ENCODE results near the gene PTS.

The PTS gene

GRCh38 chr11:112221274-112221835 lies 4.9 kb upstream of the PTS start:
- in situ Hi-C loops (cut with MboI; ENCODE audit: low sequenced_read_pairs): no loop called here

- in situ Hi-C loops (cut with MboI; ENCODE audit: low sequenced_read_pairs): no loop called here
Observed at GRCh38 chr11:112222303-112222702, 3.9 kb upstream of the PTS start.

- in situ Hi-C loops (cut with MboI; ENCODE audit: low sequenced_read_pairs): no loop called here
Observed at GRCh38 chr11:112223121-112223520, 3.1 kb upstream of the PTS start.

- in situ Hi-C loops (cut with MboI; ENCODE audit: low sequenced_read_pairs): no loop called here
Observed at GRCh38 chr11:112223754-112224532, 2.3 kb upstream of the PTS start.

- in situ Hi-C loops (cut with MboI; ENCODE audit: low sequenced_read_pairs): no loop called here
Observed at GRCh38 chr11:112225753-112226061, 521 bp upstream of the PTS start.

GRCh38 chr11:112226831-112227401 lies 688 bp downstream of the PTS start:
- in situ Hi-C loops (cut with MboI; ENCODE audit: low sequenced_read_pairs): no loop called here

GRCh38 chr11:112227471-112227870 lies 1.2 kb downstream of the PTS start:
- in situ Hi-C loops (cut with MboI; ENCODE audit: low sequenced_read_pairs): no loop called here

- in situ Hi-C loops (cut with MboI; ENCODE audit: low sequenced_read_pairs): no loop called here
Observed at GRCh38 chr11:112228706-112229105, 2.5 kb downstream of the PTS start.

GRCh38 chr11:112229159-112229558 lies 2.9 kb downstream of the PTS start:
- in situ Hi-C loops (cut with MboI; ENCODE audit: low sequenced_read_pairs): no loop called here

- in situ Hi-C loops (cut with MboI; ENCODE audit: low sequenced_read_pairs): no loop called here
Observed at GRCh38 chr11:112229746-112230433, 3.7 kb downstream of the PTS start.

- in situ Hi-C loops (cut with MboI; ENCODE audit: low sequenced_read_pairs): no loop called here
Observed at GRCh38 chr11:112231952-112232351, 5.7 kb downstream of the PTS start.

- in situ Hi-C loops (cut with MboI; ENCODE audit: low sequenced_read_pairs): no loop called here
Observed at GRCh38 chr11:112235750-112236390, 9.6 kb downstream of the PTS start.

GRCh38 chr11:112237451-112237850 lies 11.2 kb downstream of the PTS start:
- in situ Hi-C loops (cut with MboI; ENCODE audit: low sequenced_read_pairs): no loop called here

GRCh38 chr11:112238041-112238440 lies 11.8 kb downstream of the PTS start:
- in situ Hi-C loops (cut with MboI; ENCODE audit: low sequenced_read_pairs): no loop called here

- in situ Hi-C loops (cut with MboI; ENCODE audit: low sequenced_read_pairs): no loop called here
Observed at GRCh38 chr11:112241486-112241885, 15.3 kb downstream of the PTS start.

GRCh38 chr11:112247201-112247600 lies 21.0 kb downstream of the PTS start:
- in situ Hi-C loops (cut with MboI; ENCODE audit: low sequenced_read_pairs): no loop called here

- in situ Hi-C loops (cut with MboI; ENCODE audit: low sequenced_read_pairs): no loop called here
Observed at GRCh38 chr11:112248201-112248600, 22.0 kb downstream of the PTS start.

- in situ Hi-C loops (cut with MboI; ENCODE audit: low sequenced_read_pairs): no loop called here
Observed at GRCh38 chr11:112249871-112250610, 23.8 kb downstream of the PTS start.

- in situ Hi-C loops (cut with MboI; ENCODE audit: low sequenced_read_pairs): no loop called here
Observed at GRCh38 chr11:112253605-112254242, 27.5 kb downstream of the PTS start.

GRCh38 chr11:112255067-112255720 lies 29.0 kb downstream of the PTS start:
- in situ Hi-C loops (cut with MboI; ENCODE audit: low sequenced_read_pairs): no loop called here
